H1 (cell line): ENCODE data around the gene CLDN6. TPM values are rescaled to one million over a fixed set of nuclear protein-coding genes. Genes with fewer than 3 reads are reported as not detected.

Source experiments
- CTCF ChIA-PET: fragments of 300-600 bp; sonication (Branson Sonifier 250); formaldehyde crosslinking; loops from one replicate; lab custom pipeline; 2021; ENCODE audit not compliant: partially characterized antibody; lab: Charles Lee
- POLR2A ChIA-PET: fragments of 300-600 bp; sonication (Branson Sonifier 250); formaldehyde crosslinking; loops from one replicate; lab custom pipeline; 2021; ENCODE audit warnings: inconsistent platforms; ENCODE audit not compliant: partially characterized antibody; lab: Charles Lee
- DNase-seq, 2 experiments: peaks; one replicate each; pipeline versions ENCODE4 v3.0.0 to v3.0.0-alpha.2; 2010 to 2022; ENCODE audit warnings: low spot score in 2 of 2, low read depth in 1 of 2, mixed read lengths in 1 of 2
- FAIRE-seq: peaks from 2 replicates; lab custom pipeline; 2011; peaks lifted over from hg19 to GRCh38; lab: Jason Lieb, UNC
- H2AFZ ChIP-seq: 2 replicates; pipeline ENCODE4 v1.8.1; 2012; ENCODE audit warnings: low read length, inconsistent platforms
- H2AK5ac ChIP-seq: 2 replicates; pipeline ENCODE4 v1.6.1; 2013; ENCODE audit warnings: low read depth, low read length
- H2BK120ac ChIP-seq: replicated peaks from 2 replicates; pipeline ENCODE3; 2013; ENCODE audit warnings: low read depth, low read length, inconsistent platforms
- H2BK12ac ChIP-seq: 2 replicates; pipeline ENCODE4 v1.6.1; 2013; ENCODE audit warnings: low read depth, low read length
- H2BK15ac ChIP-seq: 2 replicates; pipeline ENCODE4 v1.6.1; 2013; ENCODE audit warnings: low read length
- H2BK20ac ChIP-seq: 2 replicates; pipeline ENCODE4 v1.6.1; 2013; ENCODE audit warnings: low read length
- H2BK5ac ChIP-seq: 2 replicates; pipeline ENCODE4 v1.6.1; 2013; ENCODE audit warnings: low read depth, low read length
- H3K14ac ChIP-seq: 2 replicates; pipeline ENCODE4 v1.6.1; 2013; ENCODE audit warnings: inconsistent platforms; ENCODE audit not compliant: insufficient read length
- H3K18ac ChIP-seq: 2 replicates; pipeline ENCODE4 v1.6.1; 2013; ENCODE audit warnings: low read length; ENCODE audit errors: extremely low read depth
- H3K23ac ChIP-seq: 2 replicates; pipeline ENCODE4 v1.6.1; 2013; ENCODE audit warnings: inconsistent platforms; ENCODE audit not compliant: insufficient read length
- H3K23me2 ChIP-seq: 2 replicates; pipeline ENCODE4 v1.6.1; 2013; ENCODE audit warnings: low read depth, low read length
- H3K27ac ChIP-seq: 2 replicates; pipeline ENCODE4 v1.6.1; 2011; ENCODE audit warnings: low read depth, low read length, inconsistent platforms
- H3K27me3 ChIP-seq, 4 experiments: replicated peaks in 1 of 4; 1 replicate in 1 of 4; 2 replicates in 3 of 4; pipeline versions ENCODE4 v1.6.1 to v1.8.1; 2011 to 2013; ENCODE audit warnings: low read length in 3 of 4, mild to moderate bottlenecking in 3 of 4, inconsistent platforms in 2 of 4, mixed read lengths in 2 of 4, moderate library complexity in 1 of 4; ENCODE audit not compliant: control insufficient read depth in 3 of 4, insufficient read depth in 3 of 4; ENCODE audit errors: extremely low read depth in 1 of 4
- H3K36me3 ChIP-seq, 4 experiments: 2 replicates each; pipeline versions ENCODE4 v1.6.1 to v1.8.1; 2011 to 2013; ENCODE audit warnings: mild to moderate bottlenecking in 4 of 4, low read length in 3 of 4, moderate library complexity in 2 of 4, control low read depth in 1 of 4, inconsistent platforms in 1 of 4; ENCODE audit not compliant: insufficient read depth in 4 of 4, control insufficient read depth in 2 of 4
- H3K4ac ChIP-seq: replicated peaks from 2 replicates; pipeline ENCODE3; 2013; ENCODE audit warnings: low read length, low read depth, mixed read lengths, inconsistent platforms; ENCODE audit not compliant: insufficient read length
- H3K4me1 ChIP-seq, 4 experiments: replicated peaks in 1 of 4; 1 replicate in 1 of 4; 2 replicates in 3 of 4; pipeline versions ENCODE4 v1.6.1 to v1.8.1; 2011 to 2013; ENCODE audit warnings: low read length in 3 of 4, inconsistent platforms in 2 of 4, mixed read lengths in 1 of 4; ENCODE audit not compliant: insufficient read depth in 4 of 4, control insufficient read depth in 3 of 4
- H3K4me2 ChIP-seq, 2 experiments: 2 replicates each; pipeline versions ENCODE4 v1.6.1 to v1.8.1; 2011 to 2013; ENCODE audit warnings: low read depth in 2 of 2, low read length in 2 of 2, control low read depth in 1 of 2, inconsistent platforms in 1 of 2, mild to moderate bottlenecking in 1 of 2; ENCODE audit not compliant: insufficient read depth in 1 of 2
- H3K4me3 ChIP-seq, 4 experiments: fragments of 200-600, 300-600 bp in 1 of 4; sonication (generic), shearing (Covaris generic), sonication (Bioruptor Twin) in 1 of 4; 2 replicates each; pipeline versions ENCODE4 v1.5.1 to v1.8.1; 2011 to 2016; ENCODE audit warnings: low read length in 4 of 4, low read depth in 3 of 4, control low read depth in 2 of 4, inconsistent platforms in 2 of 4, mild to moderate bottlenecking in 2 of 4, mixed read lengths in 1 of 4, moderate library complexity in 1 of 4; ENCODE audit not compliant: insufficient read depth in 2 of 4; ENCODE audit errors: extremely low read depth in 1 of 4
- H3K56ac ChIP-seq: replicated peaks from 2 replicates; pipeline ENCODE3; 2013; ENCODE audit warnings: low read depth, mild to moderate bottlenecking, mixed read lengths, low read length, inconsistent platforms; ENCODE audit not compliant: insufficient read length
- H3K79me1 ChIP-seq: 2 replicates; pipeline ENCODE4 v1.6.1; 2013; ENCODE audit warnings: low read depth, low read length, control low read depth
- H3K79me2 ChIP-seq, 2 experiments: 2 replicates each; pipeline versions ENCODE4 v1.6.1 to v1.8.1; 2012 to 2013; ENCODE audit warnings: low read length in 2 of 2, mild to moderate bottlenecking in 2 of 2, inconsistent platforms in 1 of 2; ENCODE audit not compliant: insufficient read depth in 2 of 2, control insufficient read depth in 1 of 2
- H3K9ac ChIP-seq, 4 experiments: replicated peaks in 1 of 4; 1 replicate in 1 of 4; 2 replicates in 3 of 4; pipeline versions ENCODE4 v1.6.1 to v1.8.1; 2011 to 2013; ENCODE audit warnings: low read depth in 3 of 4, low read length in 3 of 4, control low read depth in 2 of 4, mild to moderate bottlenecking in 2 of 4, moderate library complexity in 2 of 4, inconsistent platforms in 1 of 4; ENCODE audit errors: extremely low read depth in 1 of 4
- H3K9me3 ChIP-seq, 2 experiments: 2 replicates each; pipeline versions ENCODE4 v1.6.1 to v1.8.1; 2012 to 2013; ENCODE audit warnings: mild to moderate bottlenecking in 2 of 2, moderate library complexity in 2 of 2, control low read depth in 1 of 2, inconsistent platforms in 1 of 2, low read depth in 1 of 2, low read length in 1 of 2, mixed read lengths in 1 of 2; ENCODE audit not compliant: insufficient read depth in 2 of 2
- H4K20me1 ChIP-seq, 2 experiments: replicated peaks in 1 of 2; 2 replicates each; pipeline versions ENCODE3 to v1.8.1; 2011 to 2013; ENCODE audit warnings: inconsistent platforms in 2 of 2, low read length in 2 of 2, mild to moderate bottlenecking in 1 of 2; ENCODE audit not compliant: insufficient read depth in 2 of 2, control insufficient read depth in 1 of 2
- H4K5ac ChIP-seq: 2 replicates; pipeline ENCODE4 v1.6.1; 2013; ENCODE audit warnings: low read length, low read depth, mixed read lengths, inconsistent platforms; ENCODE audit not compliant: insufficient read length
- H4K8ac ChIP-seq: 2 replicates; pipeline ENCODE4 v1.8.0; 2013; ENCODE audit warnings: mild to moderate bottlenecking, moderate library complexity, low read length, inconsistent platforms; ENCODE audit not compliant: insufficient read depth; ENCODE audit errors: extremely low read depth
- H4K91ac ChIP-seq: replicated peaks from 2 replicates; pipeline ENCODE3; 2013; ENCODE audit warnings: low read length, mixed read lengths, inconsistent platforms; ENCODE audit not compliant: insufficient read length
- KDM1A ChIP-seq: fragments of 200-600, 300-600 bp; sonication (generic); IDR thresholded peaks from 2 replicates; pipeline ENCODE4 v1.7.1; 2016; ENCODE audit warnings: mild to moderate bottlenecking, low read length, borderline replicate concordance
- KDM4A ChIP-seq: IDR thresholded peaks from one replicate; pipeline ENCODE4 v1.7.1; 2012; ENCODE audit warnings: low read depth, mild to moderate bottlenecking, moderate library complexity, low read length, inconsistent platforms; ENCODE audit not compliant: severe bottlenecking
- RBBP5 ChIP-seq: IDR thresholded peaks from 2 replicates; pipeline ENCODE4 v1.7.1; 2012; ENCODE audit warnings: low read depth, mild to moderate bottlenecking, inconsistent platforms, low read length, moderate library complexity, borderline replicate concordance
- WGBS, 2 experiments: shearing (Covaris generic) in 1 of 2; methylation state at CpG; one replicate each; pipeline versions ENCODE4 v1.1.6 to v1.1.7; 2013 to 2015; ENCODE audit warnings: low lambda C conversion rate in 2 of 2, mixed read lengths in 2 of 2, inconsistent platforms in 1 of 2, low coverage in 1 of 2, missing lambda C conversion rate in 1 of 2; ENCODE audit not compliant: insufficient replicate concordance in 2 of 2, insufficient coverage in 1 of 2, insufficient read length in 1 of 2; ENCODE audit errors: extremely low coverage in 1 of 2, missing lambda C conversion rate in 1 of 2; 5-methylcytosine and 5-hydroxymethylcytosine counted together
- polyA plus RNA-seq, 7 experiments: library from polyadenylated mRNA; depleted of rRNA in 3 of 7; stranded (reverse) in 5 of 7; unstranded in 2 of 7; fragments of >200 nt in 5 of 7; fragments of 200-250 nt in 2 of 7; gene quantifications; 1 replicate in 5 of 7; 2 replicates in 1 of 7; 4 replicates in 1 of 7; pipeline versions ENCODE4 v1.2.1 to v1.2.3, GENCODE V29; 2011 to 2013; ENCODE audit warnings: missing spikeins in 2 of 7, mixed read lengths in 2 of 7
- total RNA-seq: library from RNA; stranded (reverse); fragmentation: NEBNext Ultra II Directional; extraction: Animal tissue kit (Norgen Biotek cat#: 25700); gene quantifications from 2 replicates; pipeline ENCODE4 v1.2.1, GENCODE V29; 2021

CLDN6 gene
- total and polyA plus RNA-seq, 2 of the 8 experiments (the other 6 are each of a cell fraction or from before 2014, with no cell fraction given), result 747 to 1,115 TPM

DNA sequence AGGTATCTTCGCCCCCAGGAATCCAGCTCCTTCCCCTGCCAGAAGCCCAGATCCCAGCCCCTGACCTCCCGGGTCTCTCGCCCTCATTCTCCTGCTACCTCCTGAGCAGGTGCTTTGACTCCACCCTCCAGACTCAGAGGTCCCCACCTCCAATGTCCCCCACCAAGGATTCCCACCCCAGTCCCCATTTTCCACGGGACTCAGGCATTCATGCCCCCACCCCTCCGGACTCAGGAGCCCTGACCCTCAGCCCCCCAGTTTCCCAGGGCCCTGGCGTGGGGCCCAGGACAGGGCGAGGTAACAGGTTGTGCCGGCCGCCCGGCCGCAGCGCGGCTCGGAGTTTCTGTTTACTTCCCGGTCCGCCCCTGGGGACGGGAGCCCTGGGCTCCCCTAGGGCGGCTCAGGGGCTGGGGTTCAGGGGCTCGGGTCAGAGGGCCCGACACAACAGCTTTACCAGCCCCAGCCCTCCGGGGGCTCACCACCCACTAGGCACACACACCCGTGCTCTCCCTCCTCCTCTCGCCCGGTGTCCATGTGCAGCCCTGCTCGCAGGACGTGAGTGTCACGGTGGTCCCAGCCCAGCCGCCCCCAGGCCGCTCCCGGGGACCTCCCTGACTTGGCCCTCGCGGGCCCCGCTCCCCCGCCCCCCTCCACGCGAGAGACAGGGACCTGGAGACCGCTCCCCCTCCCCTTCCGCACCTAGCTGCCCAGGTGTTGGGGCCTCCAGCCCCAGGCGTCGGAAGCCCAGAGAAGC lies 18.2 kb upstream of the CLDN6 start:
- no peak overlapping the region for H3K27ac ChIP-seq
- no peak overlapping the region for H3K4ac ChIP-seq
- ChIA-PET POLR2A (interaction anchor here (0.6 to 34.8 kb wide), 10 partner anchors 10 to 520 kb away, joined by 3 to 1808 read pairs (median 5); partner anchors contain the start of genes CLDN6, CLDN9, HCFC1R1 and KREMEN2), CTCF (interaction anchor here (1.4 to 23.8 kb wide), 8 partner anchors 6 to 96 kb away, joined by 4 to 639 read pairs (median 93); partner anchors contain the start of genes CLDN6, CLDN9, HCFC1R1 and THOC6)
- no peak overlapping the region for H3K23ac ChIP-seq
- DNase-seq (no peak), FAIRE-seq (no peak)
- H4K5ac ChIP-seq, result no peak overlapping the region
- no peak overlapping the region for H2BK120ac ChIP-seq
- peaks cover 5 to 16% of the 10 kb centered on the region in 2 experiments for H4K20me1 ChIP-seq
- no peaks in the 10 kb centered on the region for H3K79me2 ChIP-seq
- peaks cover 0 to 11% (median 3%) of the 10 kb centered on the region in 4 experiments; a peak in 1 of 7 replicates for H3K27me3 ChIP-seq
- H3K4me2 ChIP-seq, result peak overlapping the region; percentile 78 to 85
- H3K14ac ChIP-seq, result no peak overlapping the region
- peaks cover 3% of the 10 kb centered on the region; the same call in 1 of the 2 replicates for H3K23me2 ChIP-seq
- TF ChIP-seq KDM4A, result peak; percentile 19
- TF ChIP-seq RBBP5, result peak; percentile 36; the same call in 1 of the 2 replicates
- no peak for TF ChIP-seq KDM1A
- H3K4me1 ChIP-seq, result peaks cover 3 to 24% (median 15%) of the 10 kb centered on the region in 4 experiments
- no peak overlapping the region for H2AK5ac ChIP-seq
- peak overlapping the region in 1 of 4 experiments; percentile 3; a peak in 2 of 7 replicates for H3K9ac ChIP-seq
- 4% methylated on average over 16 of the region's 40 CpGs; no CpG with 5 or more reads in 1 of the 2 experiments for WGBS, 2 experiments
- H3K9me3 ChIP-seq, result no peaks in the 10 kb centered on the region
- no peak overlapping the region for H2BK5ac ChIP-seq
- no peaks in the 10 kb centered on the region for H3K36me3 ChIP-seq
- 0 out of 2 replicates have a peak, but pooled peaks cover 2% of the 10 kb centered on the region for H3K79me1 ChIP-seq
- H2BK12ac ChIP-seq, result no peak overlapping the region
- H3K56ac ChIP-seq, result no peak overlapping the region
- peak overlapping the region; percentile 48 to 80 (median 62) for H3K4me3 ChIP-seq
- no peak overlapping the region; the same call in 1 of the 2 replicates for H3K18ac ChIP-seq
- no peak overlapping the region for H4K91ac ChIP-seq
- no peak overlapping the region; the same call in 1 of the 2 replicates for H4K8ac ChIP-seq
- H2BK15ac ChIP-seq, result no peak overlapping the region
- H2BK20ac ChIP-seq, result no peak overlapping the region
- H2AFZ ChIP-seq, result no peak overlapping the region
